HG02885 (cell line): ENCODE data around the gene VPS33B.

Experiments used
- ATAC-seq: cut with Tn5 transposase; IDR thresholded peaks from one replicate; pipeline ENCODE4 v1.9.1; 2021; ENCODE audit warnings: mild to moderate bottlenecking; ENCODE audit not compliant: unreplicated experiment, poor library complexity

Gene VPS33B

DNA sequence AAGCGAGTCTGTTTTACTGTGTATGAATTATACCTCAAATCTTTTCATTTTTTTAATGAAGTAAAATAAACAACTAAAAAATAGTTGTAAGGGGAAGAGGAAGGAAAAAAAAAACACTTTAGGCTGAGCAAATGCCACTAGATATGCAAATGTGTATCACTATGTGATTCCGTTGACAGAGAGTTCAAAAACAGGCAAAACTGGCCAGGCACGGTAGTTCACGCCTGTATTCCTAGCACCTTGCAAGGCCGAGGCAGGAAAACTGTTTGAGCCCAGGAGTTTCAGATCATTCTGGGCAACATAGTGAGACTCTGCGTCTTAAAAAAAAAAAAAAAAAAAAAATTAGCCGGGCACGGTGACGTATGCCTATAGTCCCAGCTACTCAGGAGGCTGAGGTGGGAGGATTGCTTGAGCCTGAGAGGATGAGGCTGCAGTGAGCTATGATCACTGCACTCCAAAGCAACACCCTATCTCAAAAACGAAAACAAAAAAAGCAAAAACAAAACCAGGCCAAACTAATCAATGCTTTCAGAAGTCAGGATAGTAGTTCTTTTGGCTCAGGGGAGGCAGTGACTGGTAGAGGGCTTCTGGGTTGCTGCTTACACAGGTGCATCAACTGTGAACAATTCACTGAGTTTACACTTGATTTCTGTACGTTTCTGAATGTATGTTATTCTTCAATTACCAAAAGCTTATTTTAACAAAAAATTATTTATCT is 35.4 kb downstream of the VPS33B start:
- ATAC-seq: peak; percentile 59

DNA sequence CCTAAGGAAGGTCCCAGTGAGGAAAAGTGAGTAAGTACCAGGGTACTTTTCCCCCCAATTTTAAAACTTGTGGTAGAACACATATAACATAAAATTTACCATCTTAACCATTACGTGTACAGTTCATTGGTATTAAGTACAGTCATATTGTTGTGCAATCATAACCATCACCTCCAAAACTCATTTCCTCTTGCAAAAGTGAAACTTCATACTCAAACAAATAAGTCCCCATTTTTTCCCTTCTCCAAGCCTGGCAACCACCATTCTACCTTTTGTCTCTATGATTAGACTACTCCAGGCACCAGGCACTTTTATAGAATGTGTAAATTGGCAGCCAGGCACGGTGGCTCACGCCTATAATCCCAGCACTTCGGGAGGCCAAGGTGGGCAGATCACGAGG is 40.3 kb downstream of the VPS33B start:
- ATAC-seq: peak; percentile 39

DNA sequence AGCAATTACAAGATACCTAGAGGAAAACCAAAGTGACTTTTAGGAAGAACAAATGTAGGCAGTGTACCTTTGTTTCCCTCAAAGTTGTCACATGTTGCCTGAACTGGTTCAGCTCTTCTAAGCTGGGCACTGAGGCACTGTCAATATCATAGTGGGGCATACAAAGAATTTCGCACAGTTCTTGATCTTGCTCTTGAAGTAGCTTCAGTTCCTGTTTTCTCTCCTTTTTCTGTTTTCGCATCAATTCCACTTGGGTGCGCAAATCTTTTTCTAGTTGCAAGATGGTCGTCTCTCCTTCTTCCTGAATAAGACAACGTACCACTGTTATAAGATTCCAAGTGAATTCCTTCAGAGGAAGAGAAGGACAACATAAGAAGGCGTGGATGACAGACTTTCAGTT is 40.7 kb downstream of the VPS33B start:
- peak; percentile 81 for ATAC-seq

DNA sequence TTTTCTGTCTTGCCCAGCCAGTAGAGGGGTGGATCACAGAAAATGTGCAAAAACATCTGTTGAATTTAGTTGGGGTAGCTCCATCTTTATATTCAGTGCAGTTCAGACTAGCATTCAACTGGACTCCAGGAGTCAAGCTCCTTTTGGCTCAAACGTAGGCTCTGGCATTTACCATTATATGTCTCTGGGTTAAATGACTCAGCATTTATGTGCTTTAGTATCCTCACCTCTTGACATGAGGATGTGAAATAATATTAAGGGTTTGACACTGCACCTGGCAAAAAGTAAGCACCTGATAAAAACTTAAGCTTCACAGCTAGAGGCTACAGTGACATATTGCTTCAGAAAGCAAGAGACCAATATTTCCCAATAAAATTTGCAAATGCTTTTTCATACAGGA is 42.8 kb downstream of the VPS33B start:
- no peak for ATAC-seq

DNA sequence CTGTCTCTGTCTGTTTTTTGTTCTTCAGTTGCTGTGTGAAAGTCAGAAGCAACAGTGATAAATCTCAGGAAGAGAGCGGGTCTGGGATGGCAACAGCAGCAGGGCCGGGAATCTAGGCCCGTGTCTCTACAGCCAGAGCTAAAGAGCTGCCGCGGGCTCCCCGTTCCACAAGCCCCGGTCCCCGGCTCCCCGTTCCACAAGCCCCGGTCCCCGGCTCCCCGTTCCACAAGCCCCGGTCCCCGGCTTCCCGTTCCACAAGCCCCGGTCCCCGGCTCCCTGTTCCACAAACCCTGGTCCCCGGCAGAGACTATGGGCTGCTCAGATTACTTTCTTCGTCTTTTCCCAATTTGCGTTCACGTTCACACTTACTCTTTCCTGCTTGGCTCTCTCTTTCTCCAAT is 48.2 kb downstream of the VPS33B start:
- no peak for ATAC-seq

DNA sequence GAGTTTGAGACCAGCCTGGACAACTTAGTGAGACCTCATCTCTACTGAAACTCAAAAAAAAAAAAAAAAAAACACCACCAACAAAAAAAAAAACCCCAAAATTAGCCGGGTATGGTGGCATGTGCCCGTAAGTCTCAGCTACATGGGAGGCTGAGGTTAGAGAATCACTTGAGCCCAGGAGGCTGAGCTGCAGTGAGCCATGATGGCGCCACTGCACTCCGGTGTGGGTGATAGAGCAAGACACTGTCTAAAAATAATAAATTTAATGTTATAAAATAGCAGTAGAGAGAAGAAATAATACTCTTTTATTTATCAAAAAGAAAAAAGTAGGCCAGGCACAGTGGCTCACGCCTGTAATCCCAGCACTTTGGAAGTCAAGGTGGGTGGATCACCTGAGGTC is 50.3 kb downstream of the VPS33B start:
- no peak for ATAC-seq

DNA sequence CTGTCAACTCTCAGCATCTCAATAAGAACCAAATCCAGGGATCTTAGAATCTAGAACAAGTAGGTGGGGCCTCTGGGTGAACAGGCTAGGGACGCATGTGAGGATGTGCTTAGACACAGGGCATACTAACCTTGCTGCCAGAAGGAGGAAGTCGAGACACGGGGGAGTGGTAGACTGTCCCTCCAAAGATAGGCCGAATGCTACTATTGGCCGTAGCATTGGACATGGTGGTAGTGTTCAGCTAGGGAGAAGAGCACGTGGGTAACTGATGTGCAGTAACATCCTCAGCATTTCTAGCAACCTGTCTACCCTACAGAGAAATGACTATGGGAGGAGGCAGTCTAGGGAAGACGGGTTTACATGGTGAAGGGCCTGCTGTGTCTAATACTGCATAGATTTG is 52.1 kb downstream of the VPS33B start:
- no peak for ATAC-seq

DNA sequence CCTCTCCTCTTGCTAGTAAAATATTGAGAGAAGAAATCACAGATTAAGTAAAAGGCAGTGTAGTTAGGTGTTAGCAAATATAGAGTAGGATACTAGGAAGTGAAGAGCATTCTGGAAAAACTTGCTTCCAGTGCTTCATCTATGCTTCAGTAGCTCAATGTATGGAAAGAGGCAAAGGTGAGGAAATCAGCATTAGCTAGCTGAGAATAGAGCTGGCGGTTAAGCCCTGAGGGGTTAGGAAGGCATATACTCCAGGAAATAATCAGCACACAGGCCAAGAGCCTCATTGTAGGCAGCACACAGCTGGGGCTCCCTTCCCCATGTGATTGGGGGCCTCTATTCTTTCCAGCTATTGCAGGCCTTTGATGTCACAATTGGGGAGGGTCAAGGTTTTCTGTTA is 54.0 kb downstream of the VPS33B start:
- ATAC-seq: no peak

DNA sequence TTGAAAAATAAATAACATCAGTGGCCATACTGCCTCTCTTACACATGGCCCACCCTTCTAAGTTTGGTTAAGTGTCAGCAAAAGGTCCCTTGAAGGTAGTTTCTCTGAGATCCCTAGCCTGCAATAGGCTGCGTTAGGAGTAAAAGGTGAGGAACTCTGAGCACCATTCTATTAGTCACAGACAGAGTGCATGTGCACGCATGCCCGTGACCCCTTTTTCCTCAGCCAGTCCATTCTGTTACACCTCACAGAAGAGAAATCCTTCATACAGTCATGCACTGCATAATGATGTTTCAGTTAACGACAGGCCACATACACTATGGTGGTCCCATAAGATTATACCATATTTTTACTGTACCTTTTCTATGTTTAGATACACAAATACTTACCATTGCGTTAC is 55.2 kb downstream of the VPS33B start:
- ATAC-seq: no peak

DNA sequence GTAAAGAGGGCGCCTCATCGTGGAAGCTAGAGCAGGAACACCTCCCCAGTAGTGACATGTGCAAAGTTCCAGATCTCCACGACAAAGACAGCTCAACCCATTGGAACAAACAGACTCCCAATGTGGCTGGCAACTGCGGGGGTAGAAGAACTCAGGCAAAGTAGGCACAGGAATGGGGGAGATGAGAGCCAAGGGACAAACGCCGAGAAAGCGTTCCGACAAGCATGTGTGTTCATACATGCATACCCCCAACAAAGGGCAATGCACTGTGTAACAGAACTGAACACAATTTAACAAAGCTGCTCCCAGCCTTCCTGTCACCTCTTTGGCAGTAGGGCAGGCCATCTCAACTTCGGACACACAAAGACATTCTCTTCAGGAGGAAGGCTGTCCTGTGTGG is 56.1 kb downstream of the VPS33B start:
- no peak for ATAC-seq

DNA sequence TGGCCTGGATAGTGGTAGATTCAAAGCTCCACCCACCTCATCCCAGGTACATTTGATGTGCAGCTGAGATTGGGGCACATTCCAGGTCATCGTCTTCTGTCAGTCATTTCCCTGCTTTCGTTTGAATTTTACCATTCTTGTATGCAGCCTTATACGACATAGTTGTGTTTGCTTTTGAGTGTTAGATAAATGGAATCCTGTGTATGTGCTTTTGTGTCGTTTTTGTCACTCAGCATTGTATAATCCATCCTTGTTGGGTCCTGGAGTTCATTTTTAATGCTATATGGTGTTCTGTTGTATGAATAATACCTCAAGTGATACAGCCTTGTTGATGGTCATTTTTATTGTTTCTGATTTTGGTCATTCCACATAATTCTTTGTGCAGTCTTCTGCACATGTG is 60.4 kb downstream of the VPS33B start:
- no peak for ATAC-seq

DNA sequence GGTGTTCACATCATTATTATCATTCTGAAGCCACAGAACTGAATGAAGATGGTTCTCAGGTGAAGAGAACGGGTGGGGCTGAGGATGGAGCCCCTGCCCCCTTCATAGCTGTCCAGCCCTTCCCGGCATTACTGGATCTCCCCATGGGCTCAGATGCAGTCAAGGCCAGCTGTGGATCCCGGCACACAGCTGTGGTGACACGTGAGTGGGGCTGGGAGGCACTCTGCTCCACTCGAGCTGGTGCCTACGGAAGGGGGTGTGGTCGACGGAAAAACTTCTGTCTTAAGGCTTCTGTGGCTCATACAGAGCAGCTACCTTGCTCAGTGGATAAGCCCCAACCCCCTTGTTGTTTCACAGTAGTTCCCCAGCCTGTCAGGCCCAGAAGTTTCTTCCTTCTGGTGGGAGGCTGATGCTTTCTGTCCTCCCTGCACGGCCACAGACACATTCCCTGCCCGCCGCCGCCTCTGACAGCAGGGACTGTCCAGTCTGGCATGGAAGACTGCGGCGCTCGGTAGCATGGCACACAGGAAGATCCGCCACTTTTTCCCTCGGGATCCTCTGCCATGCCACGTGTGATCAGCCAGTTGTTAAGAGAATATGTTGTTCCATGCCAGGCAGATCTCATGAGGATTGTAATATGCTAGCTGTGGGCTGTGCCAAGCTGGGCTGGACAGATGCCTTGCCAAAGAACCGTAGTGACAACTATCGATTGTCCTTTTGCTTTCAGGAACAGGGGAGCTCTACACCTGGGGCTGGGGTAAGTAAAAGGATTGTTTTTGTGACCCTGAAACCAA is 61.9 kb downstream of the VPS33B start:
- no peak for ATAC-seq

DNA sequence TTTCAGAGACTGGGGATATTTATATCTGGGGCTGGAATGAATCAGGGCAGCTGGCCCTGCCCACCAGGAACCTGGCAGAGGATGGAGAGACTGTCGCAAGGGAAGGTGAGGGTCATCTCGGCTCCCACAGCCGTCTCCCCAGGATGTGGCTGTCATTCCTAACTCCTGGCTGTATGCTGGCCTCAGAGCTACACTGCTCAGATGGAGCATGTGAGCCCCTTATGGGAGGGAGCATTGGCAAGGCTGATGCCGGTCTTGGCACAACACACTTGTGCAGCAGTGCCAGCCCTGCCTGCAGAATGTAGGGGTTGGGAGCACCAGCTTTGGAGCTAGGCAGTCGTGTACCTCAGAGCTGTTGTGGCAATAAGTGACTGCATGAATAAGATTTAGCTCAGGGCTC is 62.5 kb downstream of the VPS33B start:
- no peak for ATAC-seq

DNA sequence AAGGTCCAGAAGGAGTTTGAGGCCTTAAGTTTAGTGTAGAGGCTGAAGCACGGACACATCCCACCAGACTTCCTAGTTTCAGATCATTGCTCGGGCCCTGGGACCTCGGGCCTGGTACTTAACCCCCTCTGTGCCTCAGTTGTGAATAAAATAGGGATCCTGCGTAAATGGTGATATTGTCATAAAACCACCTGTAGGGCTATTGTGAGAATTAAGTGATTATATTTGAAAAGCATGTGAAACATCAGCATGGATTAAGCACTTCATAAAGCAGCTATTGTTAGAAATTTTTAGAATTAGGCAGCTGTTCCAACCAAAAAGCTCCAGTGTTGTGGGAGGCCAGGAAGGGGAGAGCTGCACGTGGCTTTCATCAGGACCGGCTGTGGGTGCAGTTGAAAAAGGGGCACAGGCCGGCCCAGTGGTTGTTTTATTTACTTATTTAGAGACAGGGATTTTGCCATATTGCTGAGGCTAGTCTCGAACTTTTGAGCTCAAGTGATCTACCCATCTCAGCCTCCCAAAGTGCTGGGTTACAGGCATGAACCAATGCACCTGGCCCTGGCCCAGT is 63.3 kb downstream of the VPS33B start:
- no peak for ATAC-seq

DNA sequence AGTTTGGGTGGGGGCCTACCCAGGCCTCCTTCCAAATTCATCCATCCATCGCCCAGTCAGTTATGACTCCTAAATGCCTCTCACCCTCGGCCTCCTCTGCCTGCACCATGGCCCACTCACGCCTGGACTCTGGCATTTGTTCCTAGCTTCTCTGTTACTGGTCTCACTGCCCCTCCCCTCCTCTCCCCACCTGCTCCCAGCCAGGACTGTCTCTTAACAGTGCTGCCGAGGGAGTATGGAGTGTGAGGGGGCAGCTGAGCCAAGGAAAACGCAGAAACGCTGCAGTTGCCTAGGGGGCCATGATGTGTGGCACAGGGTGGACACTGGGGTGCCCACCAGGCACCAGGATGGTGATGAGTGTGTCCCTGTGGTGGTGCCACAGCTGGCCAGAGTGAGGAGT is 64.6 kb downstream of the VPS33B start:
- no peak for ATAC-seq

DNA sequence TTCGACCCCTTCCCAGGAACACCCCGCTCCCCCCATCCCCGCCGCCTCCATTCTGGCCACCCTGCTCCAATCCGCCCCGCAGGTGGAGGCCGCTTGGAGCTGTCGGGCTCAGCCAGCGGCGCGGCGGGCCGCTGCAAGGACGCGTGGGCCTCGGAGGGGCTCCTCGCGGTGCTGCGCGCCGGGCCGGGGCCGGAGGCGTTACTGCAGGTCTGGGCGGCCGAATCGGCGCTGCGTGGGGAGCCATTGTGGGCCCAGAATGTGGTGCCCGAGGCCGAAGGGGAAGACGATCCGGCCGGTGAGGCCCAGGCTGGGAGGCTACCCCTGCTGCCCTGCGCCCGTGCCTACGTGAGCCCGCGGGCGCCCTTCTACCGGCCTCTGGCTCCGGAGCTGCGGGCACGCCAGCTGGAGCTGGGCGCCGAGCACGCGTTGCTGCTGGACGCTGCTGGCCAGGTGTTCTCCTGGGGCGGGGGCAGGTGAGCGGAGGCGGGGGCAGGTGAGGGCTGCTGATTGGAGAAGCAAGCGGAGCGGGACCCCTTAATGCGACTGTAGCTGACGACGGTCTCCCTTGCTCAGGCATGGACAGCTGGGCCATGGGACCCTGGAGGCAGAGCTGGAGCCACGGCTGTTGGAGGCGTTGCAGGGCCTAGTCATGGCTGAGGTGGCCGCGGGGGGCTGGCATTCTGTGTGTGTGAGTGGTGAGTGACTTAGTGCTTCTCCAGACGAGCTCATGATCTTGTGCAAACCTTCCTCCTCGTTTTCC is 65.2 kb downstream of the VPS33B start:
- ATAC-seq: no peak

DNA sequence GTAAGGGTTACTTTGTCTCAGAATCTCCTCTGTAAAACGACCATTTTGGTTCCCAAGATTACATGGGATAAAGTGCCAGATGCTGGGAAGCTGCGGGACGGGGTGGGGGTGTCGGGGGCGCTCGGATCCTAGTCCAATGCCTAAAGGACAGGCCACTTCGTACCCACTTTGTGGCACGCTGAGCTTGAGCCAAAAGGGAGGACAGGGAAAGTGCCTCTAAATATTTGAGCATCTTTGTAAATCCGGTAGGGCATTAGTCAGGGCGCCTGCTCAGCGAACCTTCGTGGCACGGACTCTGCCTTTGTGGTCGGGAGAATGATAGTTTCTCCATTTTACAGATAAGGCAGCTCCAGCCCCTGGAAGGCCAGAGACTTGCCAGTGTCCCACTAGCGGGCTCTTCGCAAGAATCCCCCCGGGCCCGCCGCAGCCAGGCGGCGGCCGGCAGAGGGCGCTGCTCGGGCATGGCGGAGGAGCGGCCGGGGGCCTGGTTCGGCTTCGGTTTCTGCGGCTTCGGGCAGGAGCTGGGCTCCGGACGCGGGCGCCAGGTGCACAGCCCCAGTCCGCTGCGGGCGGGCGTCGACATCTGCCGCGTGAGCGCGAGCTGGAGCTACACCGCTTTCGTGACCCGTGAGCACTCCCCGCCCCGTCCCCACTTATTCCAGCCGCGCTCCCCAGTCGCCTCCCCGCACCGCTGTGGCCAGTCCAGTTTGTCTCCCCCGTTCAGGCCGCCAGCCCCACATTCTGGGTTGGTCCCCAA is 65.9 kb downstream of the VPS33B start:
- no peak for ATAC-seq

DNA sequence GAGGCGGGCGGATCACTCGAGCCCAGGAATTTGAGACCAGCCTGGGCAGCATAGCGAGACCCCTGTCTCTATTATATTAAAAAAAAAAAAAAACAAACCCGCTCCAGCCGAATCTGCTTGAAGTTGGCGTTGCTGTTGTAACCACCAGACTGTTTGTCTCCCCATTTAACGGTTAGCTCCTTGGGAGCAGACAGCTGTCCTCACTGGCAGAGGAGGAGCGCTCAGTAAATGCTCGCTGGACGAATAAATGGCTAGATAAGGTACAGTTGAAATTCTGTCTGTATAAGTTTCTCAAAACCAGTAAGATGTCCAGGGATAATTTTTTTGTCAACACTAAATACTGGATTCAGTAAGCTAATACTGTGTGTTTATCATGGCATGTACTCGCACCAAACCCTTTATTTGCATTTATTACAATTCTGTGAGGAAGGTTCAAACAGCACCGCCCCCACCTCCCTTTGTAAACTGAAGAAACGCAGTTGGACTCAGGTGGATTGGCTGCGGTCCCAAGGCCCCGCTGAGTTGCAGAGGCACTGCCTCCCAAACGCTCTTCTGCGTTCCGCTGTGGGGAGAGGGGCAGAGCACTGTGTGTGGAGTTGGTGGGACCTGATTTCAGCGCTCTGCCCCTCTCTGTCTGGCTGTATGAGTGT is 66.6 kb downstream of the VPS33B start:
- ATAC-seq: no peak

DNA sequence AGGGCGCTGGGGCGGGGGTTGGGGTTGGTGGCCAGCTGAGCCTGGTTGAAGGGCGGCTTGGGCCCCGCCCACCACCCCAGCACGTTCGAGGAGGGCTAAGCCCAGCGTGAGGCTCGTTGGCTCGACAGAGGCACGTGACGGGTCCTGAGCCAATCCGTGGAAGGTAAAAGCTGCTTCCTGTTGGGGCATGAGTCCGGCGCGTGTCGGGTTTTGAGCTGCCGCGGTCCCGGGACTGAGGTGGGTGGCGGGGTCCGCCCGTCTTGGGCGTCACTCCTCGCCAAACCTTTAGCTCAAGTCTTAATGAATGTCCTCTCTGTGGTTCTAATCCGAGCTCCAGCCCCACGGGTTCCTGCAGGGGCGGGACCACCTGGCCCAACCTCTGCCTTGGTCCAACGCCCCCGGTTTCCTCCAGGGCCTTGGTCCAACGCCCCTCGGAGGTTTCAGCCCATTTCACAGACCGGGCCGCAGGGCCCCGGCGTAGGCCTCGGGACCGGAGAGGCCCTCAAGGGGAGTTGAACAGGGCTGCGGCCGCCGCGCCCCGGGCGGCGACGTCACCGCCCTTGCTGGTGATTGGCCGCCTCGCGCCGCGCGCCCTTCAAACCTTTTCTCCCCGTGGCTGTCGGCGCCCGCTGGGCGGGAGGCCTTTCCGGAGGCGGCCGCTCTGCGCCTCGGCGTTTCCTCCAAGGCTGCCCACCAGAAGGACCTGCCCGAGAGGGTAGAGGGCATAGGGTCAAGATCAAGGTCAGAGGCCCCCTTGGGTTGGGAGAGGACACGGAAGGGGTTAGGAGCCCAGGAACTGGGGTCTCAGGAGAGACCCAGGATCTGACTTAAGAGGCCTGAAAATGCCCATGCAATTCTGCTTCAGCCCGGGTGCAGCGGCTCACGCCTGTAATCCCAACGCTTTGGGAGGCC is 67.4 kb downstream of the VPS33B start, which contains the start of gene RCCD1:
RCCD1 (plus strand) TSS at position 173 of the 912 bp plus-strand sequence. CDS start 1,851 bp downstream, outside the sequence.
- peak; percentile 93 for ATAC-seq
